Inferior parietal cortex (tissue), 1 donor: ENCODE measurements around the gene PDE4D.

ENCODE experiments used
- DNase-seq: peaks from one replicate; pipeline ENCODE4 v3.0.0-alpha.2; 2016; ENCODE audit errors: extremely low spot score

PDE4D gene

DNA sequence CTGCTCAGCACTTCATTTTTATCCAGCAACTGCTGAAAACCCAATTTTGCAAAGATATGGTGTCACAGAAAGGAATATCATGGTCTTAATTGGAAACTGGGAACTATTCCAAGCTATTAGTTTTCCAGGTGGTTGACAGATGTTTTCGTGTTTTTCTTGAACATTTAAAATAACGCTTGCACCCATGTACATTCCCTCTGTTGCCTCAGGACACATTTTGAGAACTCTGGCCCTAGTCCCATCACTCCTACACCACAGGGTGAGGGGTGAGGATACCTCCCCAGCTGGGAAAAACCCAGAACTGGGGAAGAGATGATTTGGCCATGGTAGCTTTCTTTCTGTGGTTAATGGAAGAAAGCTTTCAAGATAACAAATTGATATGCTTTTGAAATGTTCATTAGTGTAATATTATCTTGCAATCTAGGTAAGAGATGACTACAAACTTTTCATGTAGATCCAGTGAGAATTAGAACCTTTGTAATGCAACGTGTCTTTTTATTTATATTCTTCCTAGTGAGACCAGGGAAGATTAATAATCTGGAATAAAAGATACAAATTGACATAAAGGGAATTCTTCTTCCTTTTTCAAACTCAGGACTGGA lies 683.7 kb downstream of the PDE4D start:
- DNase-seq: no peak

DNA sequence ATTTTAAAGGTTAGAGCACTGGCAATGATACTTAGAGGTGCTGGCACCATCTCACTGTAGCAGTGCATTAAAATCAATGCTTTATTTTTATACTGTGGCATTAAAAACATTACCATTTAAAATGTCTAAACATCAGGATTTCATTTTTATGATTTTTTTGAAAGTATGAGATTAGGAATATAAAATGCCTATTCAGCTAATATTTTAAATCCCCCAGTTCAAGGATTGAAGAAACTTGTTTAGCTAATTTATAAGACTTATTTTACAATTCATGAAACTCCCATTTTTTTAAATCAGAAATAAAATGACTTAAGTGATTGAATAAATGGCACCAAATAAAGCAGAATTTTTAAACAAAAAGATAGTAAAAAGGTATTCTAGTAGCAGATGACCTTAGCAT lies 685.1 kb downstream of the PDE4D start:
- DNase-seq: no peak

DNA sequence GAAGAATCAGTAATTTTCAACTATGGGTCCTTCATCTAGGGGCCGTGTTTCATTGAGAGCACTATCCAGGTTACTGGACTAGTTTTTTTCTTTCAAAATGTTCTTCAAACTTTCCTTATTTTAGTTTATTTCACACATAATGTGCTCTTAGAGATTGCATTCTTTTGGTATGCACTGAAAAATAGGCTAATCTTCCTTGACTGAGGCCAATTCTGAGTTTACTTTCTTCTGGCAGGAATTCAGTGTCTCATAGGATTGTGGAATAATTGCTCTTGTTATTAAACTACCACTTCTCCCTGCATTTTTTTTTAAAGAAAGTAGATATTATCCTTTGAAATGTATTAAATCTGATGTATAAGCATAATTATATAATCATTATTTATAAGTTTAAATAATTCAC lies 686.1 kb downstream of the PDE4D start:
- DNase-seq: no peak

DNA sequence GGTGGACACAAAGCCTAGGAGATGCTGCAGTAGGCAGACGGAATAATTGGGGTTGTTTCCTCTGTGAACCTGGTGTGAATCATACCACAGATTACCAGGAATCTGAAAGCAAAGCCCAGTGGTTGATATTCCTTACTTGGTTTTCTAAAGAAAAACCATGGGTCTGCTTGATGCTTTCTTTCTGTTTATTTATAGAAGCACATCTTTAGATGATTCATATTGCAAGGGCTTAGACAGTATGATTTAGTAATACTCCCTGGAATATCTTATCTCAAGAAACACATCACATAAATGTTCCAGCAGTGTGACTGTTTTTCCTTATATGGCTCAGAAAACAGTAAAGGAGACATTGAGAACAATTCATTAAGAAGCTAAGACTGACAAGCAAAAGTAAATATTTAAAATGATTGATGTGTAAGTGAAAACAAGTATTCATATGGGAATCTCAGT lies 687.4 kb downstream of the PDE4D start:
- no peak for DNase-seq

DNA sequence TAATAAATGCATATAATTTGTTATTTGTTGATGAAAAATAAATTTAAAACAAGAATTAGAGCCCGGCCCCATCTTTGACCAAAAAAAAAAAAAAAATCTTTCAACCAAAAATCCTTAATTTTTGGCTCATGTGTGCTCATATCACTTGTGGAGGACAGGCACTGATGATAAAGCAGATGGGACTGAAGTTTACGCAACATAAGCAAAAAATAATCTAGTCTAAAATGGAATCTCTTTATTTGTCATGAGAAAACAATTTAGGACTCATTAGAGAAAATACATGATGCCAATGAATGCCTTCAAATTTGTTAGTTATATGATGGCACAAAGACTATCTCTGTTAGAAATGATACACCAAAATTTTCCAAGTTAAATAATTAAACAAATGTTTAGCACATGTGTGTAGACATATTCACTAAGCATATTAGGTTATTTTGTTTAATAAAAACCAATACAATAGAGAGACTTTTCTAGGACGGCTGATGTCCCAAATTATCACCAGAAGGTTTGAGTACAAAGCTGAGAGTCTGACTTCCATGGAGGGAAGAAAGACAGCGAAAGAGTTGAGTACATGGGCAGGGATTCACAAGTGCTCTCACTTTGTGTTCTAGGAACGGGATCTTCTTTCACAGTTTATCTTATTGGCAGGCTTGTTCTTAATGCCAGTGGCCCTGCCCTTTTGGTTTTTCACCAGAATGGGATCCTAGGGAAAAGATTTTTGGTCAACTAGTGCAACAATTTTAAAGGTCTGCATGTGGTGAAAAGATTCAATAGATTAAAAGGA lies 689.2 kb downstream of the PDE4D start:
- DNase-seq: no peak

DNA sequence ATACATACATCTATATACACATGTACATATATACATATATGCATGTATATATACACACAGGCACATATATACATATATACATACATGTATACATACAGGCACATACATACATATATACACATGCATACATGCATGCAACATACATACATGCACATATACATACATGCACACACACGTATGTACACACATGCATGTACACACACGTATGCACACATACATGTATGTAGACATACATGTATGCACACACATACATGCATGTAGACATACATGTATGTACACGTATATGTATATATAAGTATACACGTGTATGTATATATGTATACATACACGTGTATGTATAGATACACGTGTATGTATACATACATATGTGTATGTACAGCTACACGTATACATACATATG lies 693.7 kb downstream of the PDE4D start:
- DNase-seq: no peak

DNA sequence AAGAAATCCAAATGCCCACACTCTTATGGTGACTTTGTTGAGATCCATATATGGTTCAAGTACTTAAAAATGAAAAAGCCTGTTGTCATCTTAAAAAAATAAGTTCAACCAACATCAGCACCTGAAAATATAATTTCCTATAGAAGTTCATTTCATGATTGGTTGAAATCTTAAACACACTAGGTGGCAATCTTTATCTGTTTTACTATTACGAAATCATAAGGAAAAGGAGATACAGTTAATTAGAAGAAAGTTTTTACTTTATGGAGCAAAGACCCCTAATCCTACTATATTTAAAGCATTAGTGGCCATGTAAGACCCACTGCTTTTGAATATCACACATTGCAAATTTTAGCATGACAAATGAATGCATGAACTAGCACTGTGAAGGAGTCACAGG lies 694.7 kb downstream of the PDE4D start:
- DNase-seq: no peak

DNA sequence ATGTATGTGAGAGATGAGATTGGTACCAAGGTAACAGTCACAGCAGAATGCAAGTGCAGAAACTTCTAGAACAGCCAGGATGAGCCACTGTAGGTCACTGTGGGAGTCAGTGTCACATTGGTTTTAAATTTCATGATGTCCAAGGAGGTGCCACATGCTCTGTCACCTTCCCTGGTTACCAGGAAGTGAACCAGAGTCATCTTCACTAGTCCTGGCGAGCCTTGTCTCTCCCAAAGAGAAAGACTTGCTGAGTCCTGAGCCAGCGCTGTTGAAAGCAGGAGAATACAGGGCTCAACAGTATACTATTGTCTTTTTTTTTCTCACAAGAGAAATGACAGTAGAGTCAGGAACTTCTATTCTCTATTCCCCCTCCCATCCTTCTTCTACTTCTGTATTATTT lies 695.2 kb downstream of the PDE4D start:
- DNase-seq: no peak

DNA sequence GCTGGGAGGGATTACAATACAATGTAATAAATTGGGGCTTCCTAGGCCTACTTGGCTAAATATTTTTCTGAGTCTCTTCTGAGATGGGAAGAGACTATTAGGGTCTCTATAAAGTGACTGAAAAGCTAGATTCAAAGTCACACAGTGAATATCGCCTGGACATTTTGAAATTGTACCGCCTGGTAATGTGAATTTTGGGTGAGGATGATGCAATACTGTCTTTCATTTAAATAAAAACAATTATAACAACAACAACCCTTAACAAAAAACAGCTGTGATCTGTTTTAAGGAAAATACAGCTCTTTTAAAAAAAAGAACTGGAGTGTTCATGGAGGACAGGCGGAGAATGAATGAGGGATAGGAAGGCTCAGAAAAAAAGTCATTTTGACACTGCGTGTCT lies 695.6 kb downstream of the PDE4D start:
- no peak for DNase-seq

DNA sequence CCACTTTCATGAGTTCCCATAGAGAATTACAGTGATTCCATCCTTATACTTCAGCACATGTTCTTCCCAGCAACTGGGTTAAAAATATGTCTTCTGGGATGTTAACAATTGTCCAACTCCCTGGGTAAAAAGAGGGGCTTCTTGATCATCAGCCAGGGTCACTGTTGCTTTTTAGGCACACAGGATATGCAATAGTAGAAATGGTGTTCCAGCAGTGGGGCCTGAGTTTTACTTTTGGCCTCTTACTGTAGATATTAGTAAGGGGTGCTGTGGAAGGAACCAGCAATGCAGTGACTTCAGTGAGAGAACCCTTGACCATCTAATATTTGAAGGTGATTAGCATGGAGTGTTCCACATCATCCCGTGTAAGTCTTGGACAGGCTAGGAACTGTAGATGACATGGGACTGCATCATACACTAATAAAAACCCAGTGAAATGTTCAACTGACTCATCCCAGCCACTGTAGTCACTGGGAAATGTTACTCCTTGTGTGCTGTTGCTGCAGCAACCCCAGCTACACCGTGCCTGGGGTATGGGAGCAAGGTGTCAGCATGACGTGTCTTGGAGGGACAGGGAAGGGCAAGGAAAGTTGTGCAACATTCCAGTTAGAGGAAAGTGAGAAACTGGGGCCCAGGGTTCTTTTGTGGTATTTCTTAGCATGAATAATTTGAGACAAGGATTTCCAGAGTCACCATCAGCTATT lies 699.8 kb downstream of the PDE4D start:
- DNase-seq: no peak

DNA sequence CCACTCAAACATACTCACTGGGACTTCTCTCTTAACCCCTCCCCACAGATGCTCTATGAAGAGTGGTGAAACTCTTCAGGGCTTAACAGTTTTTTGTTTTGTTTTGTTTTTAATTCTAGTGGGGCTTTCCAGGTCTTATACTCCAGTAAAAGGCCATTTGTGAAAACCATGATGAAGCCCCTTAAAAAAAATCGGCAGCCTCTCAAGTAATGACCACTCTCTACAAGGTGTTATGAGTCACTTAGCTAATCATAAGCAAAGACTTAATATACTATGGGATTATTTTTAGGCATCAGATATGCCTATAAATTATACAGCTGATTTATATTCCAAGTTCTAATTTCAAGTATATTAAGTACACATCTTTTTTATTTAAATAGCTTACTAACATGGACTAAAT lies 702.8 kb downstream of the PDE4D start:
- DNase-seq: no peak

DNA sequence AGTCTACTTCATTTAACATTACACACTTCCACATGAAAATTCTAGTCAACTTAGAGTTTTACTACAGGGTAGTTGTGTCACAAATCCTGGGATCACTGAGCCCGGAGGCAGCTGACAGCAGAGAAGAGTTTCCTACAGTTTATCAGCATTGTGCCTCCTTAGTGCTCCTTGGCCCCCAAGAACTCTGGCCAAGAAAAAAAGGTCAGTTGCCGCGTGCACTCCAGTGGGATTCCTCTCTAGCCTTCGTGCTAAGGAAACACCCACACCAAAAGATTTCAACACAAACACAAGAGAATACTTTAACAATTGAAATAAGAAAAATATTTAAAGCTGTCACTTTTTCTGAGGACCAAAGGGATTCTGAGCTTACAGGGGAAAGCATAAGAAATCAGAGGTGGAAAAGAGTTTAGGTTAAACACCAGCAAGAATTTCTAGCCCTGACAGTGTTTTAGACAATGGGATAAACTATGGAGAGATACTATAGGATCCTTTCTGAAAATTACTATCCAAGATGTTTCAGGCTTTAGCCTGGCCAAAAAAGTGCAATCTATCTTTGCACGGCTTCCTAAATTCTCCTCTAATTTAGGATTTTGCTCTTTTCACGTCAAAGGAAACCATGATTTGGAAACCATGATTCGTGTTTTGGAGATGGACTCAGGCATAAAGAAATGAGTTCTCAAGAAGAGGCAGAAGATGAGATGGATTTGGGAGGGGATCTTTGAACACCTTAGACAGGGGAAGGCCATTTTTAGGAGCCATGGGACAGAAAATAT lies 703.9 kb downstream of the PDE4D start:
- no peak for DNase-seq

DNA sequence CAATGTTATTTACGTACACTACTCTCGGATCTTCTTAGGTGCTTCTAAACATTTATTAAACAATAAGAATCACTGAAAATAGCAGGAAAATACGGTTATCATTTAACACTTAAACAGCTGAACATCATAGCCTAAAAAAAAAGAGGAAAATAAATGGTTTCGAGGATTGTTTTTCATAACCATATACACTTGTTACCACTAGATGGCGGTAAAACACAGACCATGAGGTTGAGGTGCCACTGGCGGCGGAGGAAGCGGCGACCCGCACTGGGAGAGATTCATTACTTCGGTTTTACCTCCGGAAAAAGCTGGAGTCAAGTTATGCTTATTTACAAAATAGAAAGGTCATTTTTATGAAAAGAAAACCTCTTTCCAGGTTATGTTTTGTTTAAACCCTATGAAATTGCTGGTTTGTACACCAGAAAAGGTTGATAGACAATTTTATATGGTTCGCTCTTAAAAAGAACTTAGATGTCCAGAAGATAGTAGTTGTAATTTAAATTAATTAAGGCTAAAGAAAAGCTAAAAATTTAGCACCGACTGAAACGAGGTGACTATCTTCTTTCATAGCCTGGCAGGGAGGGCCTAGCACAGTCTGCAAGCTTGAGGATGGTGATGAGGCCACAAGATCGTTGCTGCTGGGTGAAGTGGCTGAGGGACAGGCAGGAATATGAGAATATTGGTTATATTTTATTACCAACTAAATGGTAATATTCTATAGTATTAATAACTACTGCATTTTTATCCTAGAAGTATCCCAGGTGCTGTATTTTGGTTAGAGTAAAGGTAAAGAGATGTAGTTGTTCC lies 704.9 kb downstream of the PDE4D start:
- peak; percentile 86 for DNase-seq

DNA sequence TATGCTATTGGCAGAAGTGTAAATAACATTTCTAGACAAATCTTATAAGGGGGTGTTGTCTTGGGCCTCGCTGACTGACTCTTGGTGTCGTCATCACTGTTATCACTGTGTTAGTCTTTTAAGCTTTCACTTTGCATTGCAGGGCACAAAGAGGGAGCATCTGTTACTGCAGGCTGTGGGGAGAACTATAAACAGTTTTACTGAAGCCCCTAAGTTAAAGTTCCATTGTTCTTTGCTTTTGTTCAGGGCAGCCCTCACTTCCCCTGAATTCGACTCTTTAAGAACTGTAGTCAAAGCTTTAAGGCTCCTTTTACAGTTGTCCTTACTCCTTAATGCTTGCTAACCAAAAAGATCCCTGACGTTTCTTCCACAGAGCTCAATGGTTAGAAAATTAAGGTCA lies 705.7 kb downstream of the PDE4D start:
- DNase-seq: no peak

DNA sequence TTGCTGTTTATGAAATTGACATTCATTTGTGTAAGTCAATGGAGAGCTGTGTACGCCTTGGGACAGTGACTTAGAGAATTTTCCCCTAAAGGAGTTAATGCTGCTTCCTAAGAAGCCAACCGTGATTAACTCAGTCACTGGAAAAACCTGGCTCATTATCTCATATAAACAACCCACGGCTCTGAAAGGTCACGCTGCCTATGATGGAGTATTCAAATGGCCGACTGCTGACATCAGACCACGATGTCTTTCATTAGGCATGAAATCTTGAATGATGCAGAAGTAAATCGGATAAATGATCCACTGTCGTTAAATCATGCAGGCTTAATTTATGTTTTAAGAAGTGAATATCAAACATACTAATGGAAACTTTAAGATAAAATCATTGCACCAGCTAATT lies 706.9 kb downstream of the PDE4D start:
- DNase-seq: no peak

DNA sequence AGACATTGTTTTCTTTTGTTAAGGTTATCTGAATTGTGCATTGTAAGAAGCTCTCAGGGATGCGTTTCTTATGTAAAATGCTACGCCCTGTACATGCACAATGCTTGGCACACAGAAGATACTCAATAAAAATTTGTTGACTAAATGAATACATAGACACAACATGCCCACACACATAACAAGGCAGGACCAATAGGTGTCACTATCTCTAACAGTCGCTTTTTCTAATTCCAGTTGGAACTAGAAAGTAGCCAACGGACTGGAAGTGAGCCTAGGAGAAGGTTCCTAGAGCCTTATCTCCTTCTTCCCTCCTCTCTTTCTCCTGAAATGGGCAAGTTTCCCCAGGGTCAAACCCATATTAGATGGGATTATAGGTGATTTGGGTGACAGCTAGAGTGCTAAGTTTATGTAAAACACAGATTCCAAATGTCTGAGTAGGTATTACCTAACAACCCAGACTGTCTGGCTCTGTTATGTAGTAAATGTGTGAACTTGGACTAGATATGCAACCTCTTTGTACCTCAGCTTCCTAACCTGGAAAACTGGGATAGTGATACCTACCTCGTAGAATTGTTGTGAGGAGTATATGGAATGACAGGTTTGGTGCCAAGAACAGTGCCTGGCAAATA lies 707.7 kb downstream of the PDE4D start:
- DNase-seq: no peak

DNA sequence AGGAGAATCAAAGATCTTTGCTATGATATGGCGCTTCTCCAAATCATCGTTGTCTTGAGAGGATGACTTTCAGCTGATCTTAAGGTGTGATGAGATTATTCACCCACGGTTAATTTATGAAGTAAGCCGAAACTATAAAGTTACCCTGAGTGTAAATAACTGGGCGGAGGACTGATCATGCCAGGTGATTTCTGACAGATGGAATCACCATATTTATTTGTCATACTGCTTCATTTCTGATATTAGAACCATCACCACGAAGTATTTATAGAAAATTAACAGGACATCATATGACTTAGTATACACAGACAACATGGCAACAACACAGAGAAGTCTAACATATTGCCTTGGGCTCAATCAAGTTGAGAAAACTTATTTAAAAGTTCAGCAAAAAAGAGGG lies 708.8 kb downstream of the PDE4D start:
- no peak for DNase-seq

DNA sequence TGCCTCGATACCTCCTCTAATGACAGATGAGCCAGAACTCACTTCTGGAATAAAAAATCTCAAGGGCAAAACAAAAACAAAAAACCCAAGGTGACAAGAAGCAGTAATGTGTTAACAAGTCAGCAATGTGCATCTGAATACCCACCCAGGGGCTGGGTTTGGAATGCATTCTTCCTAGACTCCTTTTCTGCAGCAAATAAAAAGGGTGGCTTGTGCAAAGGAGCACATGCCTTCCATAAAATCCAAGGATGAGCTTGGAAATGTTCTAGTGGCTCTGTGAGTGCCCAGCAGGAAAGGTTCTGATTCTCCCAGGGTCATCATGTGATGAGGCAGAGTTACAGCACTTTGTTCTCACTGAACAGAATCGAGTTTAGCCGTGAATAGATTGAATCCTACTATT lies 710.8 kb downstream of the PDE4D start:
- DNase-seq: no peak

DNA sequence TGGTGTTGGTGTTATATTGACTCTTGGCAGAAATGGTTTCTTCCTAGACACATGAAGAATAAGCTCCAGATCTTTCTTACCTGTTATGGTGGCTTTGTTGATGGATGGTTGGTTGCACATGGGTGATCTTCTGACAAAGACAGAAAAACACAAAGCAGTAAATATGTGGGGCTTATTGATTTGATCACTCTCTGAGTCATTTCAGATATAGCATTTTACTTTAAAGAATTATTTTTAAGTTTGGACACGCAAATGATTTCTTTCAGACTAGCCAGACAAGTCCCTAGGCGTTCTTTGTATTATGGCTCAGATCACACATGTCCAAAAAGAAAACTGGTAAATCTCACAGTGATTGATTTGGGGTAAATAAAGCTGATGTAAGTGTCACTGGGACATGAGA lies 713.0 kb downstream of the PDE4D start:
- no peak for DNase-seq

DNA sequence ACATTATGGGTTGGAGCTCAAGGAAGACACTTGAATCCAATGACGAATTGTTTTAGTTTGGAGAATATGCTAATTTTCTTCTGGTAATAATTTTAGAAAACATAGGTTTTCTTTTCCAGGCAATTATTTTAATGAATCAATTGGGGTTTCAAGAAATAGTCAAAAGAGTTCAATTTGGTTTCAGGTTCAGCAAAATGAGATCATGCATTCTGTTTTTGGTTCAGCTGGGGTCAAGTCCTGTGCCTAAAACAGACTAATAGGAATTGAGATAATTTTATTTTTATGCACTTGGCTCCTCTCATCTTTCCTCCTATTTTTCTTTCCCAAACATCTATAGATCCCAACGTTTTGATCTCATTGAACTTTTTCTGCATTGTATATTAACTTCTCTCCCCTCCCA lies 713.8 kb downstream of the PDE4D start:
- DNase-seq: no peak

DNA sequence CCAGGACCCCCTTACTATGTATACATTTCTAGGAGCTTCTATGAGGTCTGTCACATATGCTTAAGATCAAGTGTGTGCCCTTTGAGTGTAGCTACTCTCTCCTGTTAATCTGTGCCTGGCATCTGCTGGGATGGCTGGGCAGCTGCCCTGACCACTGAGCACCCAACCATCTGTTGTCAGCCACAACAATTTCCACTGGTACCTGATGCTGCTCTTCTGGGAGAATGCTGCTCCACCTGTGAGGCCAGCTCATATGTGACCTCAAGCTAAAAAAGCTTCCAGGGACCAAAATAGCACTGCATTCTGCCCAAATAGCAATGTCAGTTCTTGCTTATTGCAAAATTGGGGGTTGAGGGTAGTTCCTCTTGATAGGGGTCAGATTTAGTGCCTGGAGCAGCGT lies 715.0 kb downstream of the PDE4D start:
- DNase-seq: no peak
